AG09319 (cell line): ENCODE measurements around the gene ZNF580.
A peak's percentile ranks its signal among the peaks of the same experiment; 100 is the strongest.

Experiments
- DNase-seq: peaks from one replicate; pipeline ENCODE4 v3.0.0-alpha.2; 2010; ENCODE audit warnings: low read depth; ENCODE audit errors: extremely low read depth
- TF ChIP-seq, protein P1 (sequence below): IDR thresholded peaks from 2 replicates; pipeline ENCODE4 v1.5.1; 2011; ENCODE audit warnings: low read depth, mild to moderate bottlenecking, inconsistent platforms, low read length, moderate library complexity

The ZNF580 gene, protein sequence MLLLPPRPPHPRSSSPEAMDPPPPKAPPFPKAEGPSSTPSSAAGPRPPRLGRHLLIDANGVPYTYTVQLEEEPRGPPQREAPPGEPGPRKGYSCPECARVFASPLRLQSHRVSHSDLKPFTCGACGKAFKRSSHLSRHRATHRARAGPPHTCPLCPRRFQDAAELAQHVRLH

DNA sequence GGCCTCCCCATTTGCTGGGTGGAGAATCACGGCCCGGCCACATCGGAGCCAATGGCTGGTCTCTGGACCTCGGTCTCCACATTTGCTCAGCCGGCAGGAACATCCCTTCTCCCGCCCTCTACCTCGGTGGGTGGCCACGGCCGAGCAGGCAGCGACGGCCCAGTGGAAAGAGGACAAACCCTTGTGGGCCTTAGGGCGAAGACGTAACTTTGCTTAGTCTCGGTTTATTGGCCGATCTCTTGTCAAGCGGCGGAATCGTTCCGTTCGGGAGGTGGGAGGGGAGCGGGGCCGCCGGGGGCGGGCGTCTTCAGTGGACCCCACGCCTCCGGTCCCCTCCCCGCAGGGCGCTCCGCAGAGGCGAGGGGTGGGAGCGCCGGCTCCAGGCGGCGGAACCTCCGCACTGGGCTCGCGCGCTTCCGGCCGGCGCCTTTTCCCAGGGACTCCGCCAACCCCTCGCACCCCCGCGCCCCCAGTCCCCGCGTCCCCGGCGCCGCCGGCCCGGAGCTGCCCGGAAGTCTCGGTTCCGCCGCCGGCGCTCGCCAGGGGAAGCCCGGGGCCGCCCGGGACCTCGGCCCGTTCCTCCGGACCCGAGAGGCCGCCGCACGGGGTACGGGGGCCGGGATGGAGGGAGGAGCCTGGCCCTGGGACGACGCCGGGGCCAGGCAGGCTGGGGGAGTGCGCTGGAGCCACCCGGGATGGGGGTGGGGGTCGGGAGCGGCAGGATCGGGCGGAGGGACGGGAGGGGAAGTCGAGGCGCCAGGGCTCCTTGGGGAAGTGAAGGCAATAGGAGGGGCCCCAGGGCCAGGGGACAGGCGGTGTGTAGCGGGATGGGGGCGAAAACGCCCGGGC lies at the start of gene ZNF580:
TSS of gene ZNF580 (plus strand) at position 426 of the 849 bp plus-strand sequence. CDS start 1,507 bp downstream, outside the sequence.
- TF ChIP-seq, protein P1, sequence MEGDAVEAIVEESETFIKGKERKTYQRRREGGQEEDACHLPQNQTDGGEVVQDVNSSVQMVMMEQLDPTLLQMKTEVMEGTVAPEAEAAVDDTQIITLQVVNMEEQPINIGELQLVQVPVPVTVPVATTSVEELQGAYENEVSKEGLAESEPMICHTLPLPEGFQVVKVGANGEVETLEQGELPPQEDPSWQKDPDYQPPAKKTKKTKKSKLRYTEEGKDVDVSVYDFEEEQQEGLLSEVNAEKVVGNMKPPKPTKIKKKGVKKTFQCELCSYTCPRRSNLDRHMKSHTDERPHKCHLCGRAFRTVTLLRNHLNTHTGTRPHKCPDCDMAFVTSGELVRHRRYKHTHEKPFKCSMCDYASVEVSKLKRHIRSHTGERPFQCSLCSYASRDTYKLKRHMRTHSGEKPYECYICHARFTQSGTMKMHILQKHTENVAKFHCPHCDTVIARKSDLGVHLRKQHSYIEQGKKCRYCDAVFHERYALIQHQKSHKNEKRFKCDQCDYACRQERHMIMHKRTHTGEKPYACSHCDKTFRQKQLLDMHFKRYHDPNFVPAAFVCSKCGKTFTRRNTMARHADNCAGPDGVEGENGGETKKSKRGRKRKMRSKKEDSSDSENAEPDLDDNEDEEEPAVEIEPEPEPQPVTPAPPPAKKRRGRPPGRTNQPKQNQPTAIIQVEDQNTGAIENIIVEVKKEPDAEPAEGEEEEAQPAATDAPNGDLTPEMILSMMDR: no peak
- peak; percentile 38 for DNase-seq

DNA sequence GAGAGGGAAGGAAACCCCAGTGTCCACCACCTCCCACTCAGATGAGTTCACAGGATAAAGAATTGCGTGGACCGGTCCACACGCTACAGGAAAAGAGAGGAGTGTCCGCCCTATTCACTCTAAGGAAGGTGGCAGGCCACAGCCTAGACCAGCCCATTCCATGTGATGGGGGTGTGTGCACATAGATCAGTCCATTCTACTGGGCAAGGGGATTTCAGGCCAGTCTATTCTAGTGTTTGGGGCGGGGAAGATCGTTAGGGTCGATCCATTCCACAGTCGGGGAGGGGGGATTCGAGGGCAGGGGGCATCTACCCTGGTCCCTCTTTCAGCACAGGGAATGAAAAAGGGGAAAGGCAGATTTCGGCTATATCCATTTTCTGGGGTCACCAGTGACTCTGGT lies 49.2 kb upstream of the ZNF580 start:
- DNase-seq: no peak
- TF ChIP-seq, protein P1: no peak

DNA sequence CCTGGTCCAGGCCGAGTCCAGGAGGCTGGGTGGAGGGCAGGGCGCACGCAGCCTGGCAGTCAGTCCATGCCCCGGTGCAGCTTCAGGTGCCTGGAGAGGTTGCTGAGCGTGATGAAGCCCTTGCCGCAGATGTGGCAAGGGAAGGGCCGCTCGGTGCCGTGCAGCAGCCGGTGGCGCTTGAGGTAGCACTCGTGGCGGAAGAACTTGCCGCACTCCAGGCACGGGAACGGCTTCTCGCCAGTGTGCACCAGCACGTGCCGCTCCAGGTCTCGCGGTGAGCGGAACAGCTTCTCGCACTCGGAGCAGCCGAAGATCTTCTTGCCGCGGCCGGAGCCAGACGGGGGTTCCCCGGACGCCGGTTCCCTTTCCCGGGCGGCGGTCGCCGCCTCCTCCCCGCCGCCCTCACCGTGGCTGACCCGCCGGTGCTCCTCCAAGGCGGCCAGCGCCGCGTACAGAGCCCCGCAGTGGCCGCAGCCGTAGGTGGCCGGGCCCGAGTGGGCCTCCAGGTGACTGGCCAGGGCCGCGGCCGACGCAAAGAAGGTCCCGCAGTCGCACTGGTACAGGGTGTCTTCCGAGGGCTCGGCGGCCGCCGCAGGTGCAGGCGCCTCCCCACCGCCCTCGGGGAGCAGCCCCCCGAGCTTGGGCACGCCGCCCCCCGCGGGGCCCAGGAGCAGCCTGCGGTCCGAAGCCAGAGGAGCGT lies 48.3 kb upstream of the ZNF580 start:
- no peak for DNase-seq
- TF ChIP-seq, protein P1: no peak

DNA sequence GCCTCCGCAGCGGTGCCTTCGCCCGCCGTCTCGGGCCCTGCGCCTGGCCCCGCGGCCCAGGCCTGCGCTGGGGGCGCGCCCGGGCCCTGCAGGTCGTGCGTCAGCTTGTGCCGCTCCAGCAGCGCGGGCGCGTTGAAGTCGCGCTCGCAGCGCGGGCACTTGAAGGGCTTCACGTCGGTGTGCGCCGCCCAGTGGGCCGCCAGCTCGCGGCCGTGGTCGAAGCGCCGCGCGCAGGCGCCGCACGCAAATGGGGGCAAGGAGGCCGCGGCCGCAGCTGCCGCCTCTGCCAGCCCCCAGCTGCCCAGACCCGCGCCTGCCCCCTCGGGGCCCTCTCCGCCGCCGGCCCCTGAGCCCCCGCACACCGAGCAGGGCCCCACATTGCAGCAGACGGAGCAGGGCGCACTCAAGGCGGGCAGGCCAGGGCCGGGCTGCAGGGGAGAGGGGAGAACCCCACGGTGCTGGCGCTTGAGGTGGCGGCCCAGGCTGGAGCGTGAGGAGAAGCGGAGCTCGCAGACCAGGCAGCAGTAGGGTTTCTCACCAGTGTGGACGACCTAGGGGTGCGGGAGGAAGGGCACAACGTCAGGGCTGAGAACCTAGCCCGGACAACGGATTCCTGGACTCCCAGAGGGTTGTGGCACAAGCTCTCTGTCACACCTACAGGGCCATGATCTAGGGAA lies 47.6 kb upstream of the ZNF580 start:
- DNase-seq: no peak
- TF ChIP-seq, protein P1: no peak

DNA sequence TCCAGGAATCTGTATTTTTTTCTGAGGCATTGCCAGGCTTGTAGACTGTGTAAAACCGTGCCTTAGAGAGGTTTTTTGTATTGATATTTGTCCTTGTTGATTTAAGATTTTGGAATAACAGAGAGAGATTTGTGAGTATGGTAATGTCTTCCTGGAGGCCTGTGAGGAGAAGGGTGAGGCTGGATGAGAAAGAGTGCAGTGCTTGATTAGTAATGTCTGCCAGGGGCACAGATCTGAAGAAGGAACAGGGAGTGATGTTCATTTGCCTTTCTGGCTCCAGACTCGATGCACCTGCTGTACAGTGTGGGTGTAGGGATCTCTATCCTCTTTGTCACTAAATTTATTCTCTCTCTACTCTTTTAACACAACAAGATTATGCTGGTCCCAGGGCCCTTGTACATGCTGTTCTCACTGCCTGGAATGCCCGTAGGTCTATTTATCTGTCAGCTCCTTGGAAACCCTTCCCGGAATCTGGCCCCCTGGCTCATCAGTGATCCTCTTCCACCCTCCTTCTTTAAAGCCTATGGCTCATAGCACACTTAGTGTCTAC lies 45.7 kb upstream of the ZNF580 start:
- TF ChIP-seq, protein P1: no peak
- DNase-seq: no peak

DNA sequence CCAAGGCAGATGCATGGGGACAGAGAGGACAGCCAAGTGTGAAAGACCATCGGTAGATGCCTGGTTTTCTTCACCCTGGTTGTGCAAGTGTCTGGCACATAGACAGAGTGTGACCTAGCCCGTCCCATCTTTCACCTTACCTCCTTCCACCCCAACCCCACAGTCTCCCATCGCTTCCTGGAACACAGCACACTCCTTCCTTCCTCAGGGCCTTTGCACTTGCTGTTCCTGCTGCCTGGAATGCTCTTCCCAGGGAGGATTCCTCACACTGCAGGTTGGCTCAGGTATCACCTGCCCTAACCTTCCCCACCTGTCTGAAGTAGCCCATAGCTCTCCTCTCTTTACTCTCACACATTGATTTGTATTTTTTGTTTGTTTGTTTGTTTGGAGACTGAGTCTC lies 44.5 kb upstream of the ZNF580 start:
- DNase-seq: no peak
- TF ChIP-seq, protein P1: no peak
